PC-9 (cell line): ENCODE measurements around the gene ARNT2. TPM values are rescaled to one million over a fixed set of nuclear protein-coding genes. Genes with fewer than 3 reads are reported as not detected.

ENCODE experiments used
- BruUV-seq: library from RNA; stranded (reverse); fragments of 400-500 nt; replicated peaks from 2 replicates; lab custom pipeline; 2021; lab: Mats Ljungman, UMichigan
- CTCF ChIA-PET: fragments of 300-600 bp; sonication (Branson Sonifier 250); formaldehyde crosslinking; loops from one replicate; lab custom pipeline; 2022; ENCODE audit warnings: antibody characterized with exemption; lab: Charles Lee
- POLR2A ChIA-PET: fragments of 300-600 bp; sonication (Branson Sonifier 250); formaldehyde crosslinking; loops from one replicate; lab custom pipeline; 2022; ENCODE audit warnings: antibody characterized with exemption; ENCODE audit not compliant: unreplicated experiment; lab: Charles Lee
- DNase-seq, 2 experiments: peaks; one replicate each; pipeline versions ENCODE4 v3.0.0 to v3.0.0-alpha.2; 2015 to 2022; ENCODE audit warnings: mixed read lengths in 1 of 2
- H2AFZ ChIP-seq: fragments of 200-600 bp; sonication (generic); 2 replicates; pipeline ENCODE4 v1.8.1; 2017; ENCODE audit warnings: antibody characterized with exemption
- H3F3A ChIP-seq: fragments of 200-600 bp; sonication (generic); 2 replicates; pipeline ENCODE4 v1.8.1; 2017; ENCODE audit warnings: antibody characterized with exemption, mild to moderate bottlenecking, low read depth; ENCODE audit not compliant: insufficient read depth
- H3K27ac ChIP-seq: fragments of 200-600 bp; sonication (generic); 2 replicates; pipeline ENCODE4 v1.6.1; 2016; ENCODE audit warnings: mixed run types
- H3K27me3 ChIP-seq: fragments of 200-600 bp; sonication (generic); 2 replicates; pipeline ENCODE4 v1.6.1; 2016; ENCODE audit warnings: low read depth, mixed run types; ENCODE audit not compliant: insufficient read depth
- H3K36me3 ChIP-seq: fragments of 200-600 bp; sonication (generic); 2 replicates; pipeline ENCODE4 v1.6.1; 2016; ENCODE audit warnings: low read depth, mixed run types
- H3K4me1 ChIP-seq: fragments of 200-600 bp; sonication (generic); replicated peaks from 2 replicates; pipeline ENCODE4 v1.6.1; 2016; ENCODE audit warnings: mixed run types; ENCODE audit not compliant: insufficient read depth
- H3K4me2 ChIP-seq: fragments of 200-600 bp; sonication (generic); 2 replicates; pipeline ENCODE4 v1.6.1; 2017; ENCODE audit warnings: mixed run types
- H3K4me3 ChIP-seq: fragments of 200-600 bp; sonication (generic); 2 replicates; pipeline ENCODE4 v1.6.1; 2016; ENCODE audit warnings: mixed run types
- H3K79me2 ChIP-seq: fragments of 200-600 bp; sonication (generic); 2 replicates; pipeline ENCODE4 v1.6.1; 2017; ENCODE audit warnings: low read depth, mixed run types
- H3K9me2 ChIP-seq: fragments of 200-600 bp; sonication (generic); 2 replicates; pipeline ENCODE4 v1.8.1; 2017; ENCODE audit warnings: mild to moderate bottlenecking; ENCODE audit not compliant: insufficient read depth
- H3K9me3 ChIP-seq: fragments of 200-600 bp; sonication (generic); 2 replicates; pipeline ENCODE4 v1.8.1; 2016; ENCODE audit warnings: low read depth; ENCODE audit not compliant: insufficient read depth
- H4K20me1 ChIP-seq: fragments of 200-600 bp; sonication (generic); 2 replicates; pipeline ENCODE4 v1.8.1; 2017; ENCODE audit not compliant: insufficient read depth
- EZH2 ChIP-seq: fragments of 200-600 bp; sonication (generic); IDR thresholded peaks from 2 replicates; pipeline ENCODE4 v1.8.0; 2017; ENCODE audit warnings: antibody characterized with exemption, low read depth
- intact Hi-C: fragments of 100-400 bp; cut with micrococcal nuclease; formaldehyde crosslinking; loops from one replicate; pipeline ENCODE4 v1.10.0; 2022; ENCODE audit not compliant: unreplicated experiment
- total RNA-seq: library from RNA; stranded (reverse); gene quantifications from 2 replicates; pipeline ENCODE4 v1.2.3, GENCODE V29; 2021
- TF ChIP-seq, protein P1 (sequence below): fragments of 200-600 bp; sonication (generic); conservative IDR thresholded peaks from 2 replicates; pipeline ENCODE4 v1.6.1; 2017; ENCODE audit warnings: mixed run types, antibody characterized with exemption, mild to moderate bottlenecking, moderate library complexity

Gene ARNT2
- total RNA-seq, 1 experiment from 2014 or later: 4.3 TPM

DNA sequence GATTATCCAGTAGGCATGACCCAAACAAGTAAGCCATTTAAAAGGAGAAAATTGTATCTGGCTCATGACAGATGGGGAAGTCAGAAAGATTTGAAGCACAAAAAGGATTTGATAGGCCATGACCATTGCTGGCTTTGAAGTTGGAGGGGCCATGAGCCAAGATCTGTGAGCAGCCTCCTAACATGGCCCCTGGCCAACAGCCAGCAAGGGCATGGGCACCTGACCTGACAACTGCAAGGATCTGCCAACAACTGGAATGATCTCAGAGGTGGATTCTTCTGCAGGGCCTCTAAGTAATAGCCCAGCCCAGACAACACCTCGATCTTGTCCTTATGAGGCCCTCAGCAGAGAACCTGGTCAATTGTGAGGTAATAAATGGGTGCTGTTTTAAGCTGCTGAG lies 93.0 kb downstream of the ARNT2 start:
- TF ChIP-seq EZH2: no peak
- TF ChIP-seq, protein P1, sequence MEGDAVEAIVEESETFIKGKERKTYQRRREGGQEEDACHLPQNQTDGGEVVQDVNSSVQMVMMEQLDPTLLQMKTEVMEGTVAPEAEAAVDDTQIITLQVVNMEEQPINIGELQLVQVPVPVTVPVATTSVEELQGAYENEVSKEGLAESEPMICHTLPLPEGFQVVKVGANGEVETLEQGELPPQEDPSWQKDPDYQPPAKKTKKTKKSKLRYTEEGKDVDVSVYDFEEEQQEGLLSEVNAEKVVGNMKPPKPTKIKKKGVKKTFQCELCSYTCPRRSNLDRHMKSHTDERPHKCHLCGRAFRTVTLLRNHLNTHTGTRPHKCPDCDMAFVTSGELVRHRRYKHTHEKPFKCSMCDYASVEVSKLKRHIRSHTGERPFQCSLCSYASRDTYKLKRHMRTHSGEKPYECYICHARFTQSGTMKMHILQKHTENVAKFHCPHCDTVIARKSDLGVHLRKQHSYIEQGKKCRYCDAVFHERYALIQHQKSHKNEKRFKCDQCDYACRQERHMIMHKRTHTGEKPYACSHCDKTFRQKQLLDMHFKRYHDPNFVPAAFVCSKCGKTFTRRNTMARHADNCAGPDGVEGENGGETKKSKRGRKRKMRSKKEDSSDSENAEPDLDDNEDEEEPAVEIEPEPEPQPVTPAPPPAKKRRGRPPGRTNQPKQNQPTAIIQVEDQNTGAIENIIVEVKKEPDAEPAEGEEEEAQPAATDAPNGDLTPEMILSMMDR: no peak

DNA sequence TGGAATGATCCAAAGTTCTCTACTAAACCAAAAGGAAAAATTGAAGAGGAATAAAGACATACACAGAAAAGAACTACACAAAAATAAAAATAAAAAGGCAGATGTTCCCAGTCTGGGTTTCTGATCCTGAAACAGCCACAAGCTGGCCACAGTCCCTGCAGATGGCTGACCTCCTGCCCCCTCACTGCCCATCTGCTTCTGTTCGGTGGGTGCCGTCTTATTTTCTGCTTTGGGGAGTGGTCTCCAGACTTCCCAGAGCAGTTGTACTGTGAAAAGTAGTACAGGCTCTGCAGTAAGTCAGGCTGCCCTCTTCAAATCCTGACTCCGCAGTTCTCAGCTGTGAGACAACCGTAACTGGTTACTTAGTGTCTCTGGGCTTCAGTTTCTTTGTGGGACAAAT lies 94.5 kb downstream of the ARNT2 start:
- H3K27me3 ChIP-seq: peaks cover 14% of the 10 kb centered on the region
- H3K4me2 ChIP-seq: no peak overlapping the region
- ChIA-PET CTCF (no interaction called here), POLR2A (no interaction called here)
- H3K9me2 ChIP-seq: no peaks in the 10 kb centered on the region
- H2AFZ ChIP-seq: no peak overlapping the region
- no peaks in the 10 kb centered on the region for H3K79me2 ChIP-seq
- no peaks in the 10 kb centered on the region for H3K9me3 ChIP-seq
- no peaks in the 10 kb centered on the region for H3K4me1 ChIP-seq
- no TSS peak for BruUV-seq
- TF ChIP-seq EZH2: no peak
- TF ChIP-seq, protein P1: no peak
- no peaks in the 10 kb centered on the region for H3F3A ChIP-seq
- H3K36me3 ChIP-seq: no peaks in the 10 kb centered on the region
- DNase-seq: no peak
- no peak overlapping the region for H3K4me3 ChIP-seq
- intact Hi-C loops: no loop called here
- no peaks in the 10 kb centered on the region for H4K20me1 ChIP-seq
- no peak overlapping the region for H3K27ac ChIP-seq

More for the DNA sequence above, 93.0 kb downstream of the ARNT2 start:
- ChIA-PET POLR2A (no interaction called here), CTCF (no interaction called here)
- Histone ChIP-seq H3K36me3 (no peaks in the 10 kb centered on the region), H3K27me3 (peaks cover 13% of the 10 kb centered on the region; the same call in 1 of the 2 replicates), H4K20me1 (no peaks in the 10 kb centered on the region), H3K9me3 (no peaks in the 10 kb centered on the region), H2AFZ (no peak overlapping the region), H3K27ac (no peak overlapping the region), H3K4me3 (no peak overlapping the region), H3K4me1 (no peaks in the 10 kb centered on the region), H3K79me2 (no peaks in the 10 kb centered on the region), H3K4me2 (no peak overlapping the region), H3K9me2 (no peaks in the 10 kb centered on the region), H3F3A (no peaks in the 10 kb centered on the region)
- no TSS peak for BruUV-seq
- intact Hi-C loops: no loop called here
- DNase-seq: no peak

DNA sequence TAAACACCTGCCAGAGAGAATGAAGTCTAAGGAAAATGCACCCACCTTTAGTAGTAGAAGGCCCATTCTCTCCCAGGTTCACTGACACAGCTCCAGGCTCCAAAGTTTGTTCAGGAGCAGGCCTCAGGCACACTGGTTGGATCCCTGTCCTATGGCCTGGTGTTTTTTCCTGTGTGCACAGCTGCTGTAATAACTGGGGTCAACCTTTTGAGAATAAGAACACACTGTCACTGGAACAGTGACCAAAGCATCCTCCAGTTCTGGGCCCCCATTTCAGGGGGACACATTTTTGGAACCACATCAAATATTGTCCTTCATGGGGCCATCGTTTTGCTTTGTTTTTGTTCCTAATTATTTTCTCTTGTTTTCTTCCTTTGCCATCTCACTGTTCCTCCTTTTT lies 95.8 kb downstream of the ARNT2 start:
- H3K9me3 ChIP-seq: no peaks in the 10 kb centered on the region
- H4K20me1 ChIP-seq: no peaks in the 10 kb centered on the region
- no peaks in the 10 kb centered on the region for H3K9me2 ChIP-seq
- H3K27me3 ChIP-seq: peaks cover 22% of the 10 kb centered on the region
- POLR2A ChIA-PET: no interaction called here
- no peaks in the 10 kb centered on the region for H3K79me2 ChIP-seq
- H3K4me1 ChIP-seq: no peaks in the 10 kb centered on the region
- no TSS peak for BruUV-seq
- H3K36me3 ChIP-seq: no peaks in the 10 kb centered on the region
- H3K4me2 ChIP-seq: no peak overlapping the region
- no peak for DNase-seq
- no peak overlapping the region for H3K27ac ChIP-seq
- H3K4me3 ChIP-seq: no peak overlapping the region
- TF ChIP-seq, protein P1: no peak
- no peak for TF ChIP-seq EZH2
- H2AFZ ChIP-seq: no peak overlapping the region
- CTCF ChIA-PET: no interaction called here
- intact Hi-C loops: no loop called here
- H3F3A ChIP-seq: no peaks in the 10 kb centered on the region
